HCT116 (cell line): ENCODE results near the gene GABRB3. TPM values are rescaled to one million over a fixed set of nuclear protein-coding genes. Genes with fewer than 3 reads are reported as not detected.

Experiments
- ATAC-seq: fragments of 200-7000 bp; cut with Tn5 transposase; 2 replicates; pipeline ENCODE4 v1.9.1; 2020; ENCODE audit warnings: mild to moderate bottlenecking, moderate library complexity
- BruUV-seq: library from RNA; stranded (reverse); fragments of 400-500 nt; replicated peaks from 2 replicates; lab custom pipeline; 2021; lab: Mats Ljungman, UMichigan
- CTCF ChIA-PET: fragments of 300-600 bp; sonication (Branson Sonifier 250); formaldehyde crosslinking; loops from one replicate; lab custom pipeline; 2021; ENCODE audit warnings: antibody characterized with exemption; lab: Charles Lee
- POLR2A ChIA-PET: fragments of 300-600, 350-600 bp; sonication (Branson Sonifier 250); formaldehyde crosslinking; loops from one replicate; lab custom pipeline; 2021; ENCODE audit warnings: antibody characterized with exemption; lab: Charles Lee
- RAD21 ChIA-PET, 2 experiments: fragments of 300-600 bp; sonication (Branson Sonifier 250); formaldehyde crosslinking; loops; one replicate each; lab custom pipeline; 2023; ENCODE audit warnings: low total read pairs in 2 of 2; ENCODE audit not compliant: uncharacterized antibody in 2 of 2, unreplicated experiment in 2 of 2, low non-redundant PET in 1 of 2; lab: Charles Lee
- DNase-seq: peaks from one replicate; pipeline ENCODE4 v3.0.0-alpha.2; 2010; ENCODE audit warnings: low read depth, low spot score
- H2AFZ ChIP-seq: fragments of 200-600 bp; shearing (Covaris generic), sonication (generic); 2 replicates; pipeline ENCODE4 v1.6.1; 2017; ENCODE audit warnings: low read depth, mixed run types, mixed read lengths, antibody characterized with exemption, low read length; ENCODE audit not compliant: poor library complexity, severe bottlenecking
- H3K27ac ChIP-seq: 2 replicates; pipeline ENCODE4 v1.5.1; 2012; ENCODE audit warnings: low read depth, low read length
- H3K27me3 ChIP-seq: fragments of 200-600 bp; sonication (generic); 2 replicates; pipeline ENCODE4 v1.6.1; 2016; ENCODE audit warnings: mixed run types, low read length, mixed read lengths; ENCODE audit not compliant: insufficient read depth
- H3K36me3 ChIP-seq, 2 experiments: fragments of 200-500 bp in 1 of 2; fragments of 200-600 bp in 1 of 2; sonication (Bioruptor generic) in 1 of 2; sonication (generic) in 1 of 2; 2 replicates each; pipeline versions ENCODE4 v1.5.1 to v1.6.1; 2014 to 2016; ENCODE audit warnings: low read length in 2 of 2, inconsistent platforms in 1 of 2, mixed read lengths in 1 of 2, mixed run types in 1 of 2; ENCODE audit not compliant: insufficient read depth in 2 of 2, control insufficient read depth in 1 of 2
- H3K4me1 ChIP-seq, 2 experiments: fragments of 200-600 bp in 1 of 2; sonication (generic) in 1 of 2; 2 replicates each; pipeline versions ENCODE4 v1.5.1 to v1.6.1; 2012 to 2017; ENCODE audit warnings: low read length in 2 of 2, inconsistent platforms in 1 of 2, mild to moderate bottlenecking in 1 of 2, mixed read lengths in 1 of 2, mixed run types in 1 of 2, moderate library complexity in 1 of 2; ENCODE audit not compliant: insufficient read depth in 2 of 2, control insufficient read depth in 1 of 2
- H3K4me2 ChIP-seq: fragments of 200-600 bp; sonication (generic); 2 replicates; pipeline ENCODE4 v1.6.1; 2017; ENCODE audit warnings: mixed run types, low read length, mixed read lengths
- H3K4me3 ChIP-seq, 2 experiments: fragments of 200-600 bp in 1 of 2; sonication (generic) in 1 of 2; replicated peaks in 1 of 2; 2 replicates each; pipeline ENCODE4 v1.5.1; 2011 to 2016; ENCODE audit warnings: low read length in 2 of 2, control low read depth in 1 of 2, low read depth in 1 of 2, mild to moderate bottlenecking in 1 of 2, mixed read lengths in 1 of 2, mixed run types in 1 of 2
- H3K79me2 ChIP-seq: fragments of 200-600 bp; sonication (generic); 2 replicates; pipeline ENCODE4 v1.6.1; 2017; ENCODE audit warnings: mild to moderate bottlenecking, mixed run types, low read length, moderate library complexity, mixed read lengths; ENCODE audit not compliant: insufficient read depth
- H3K9ac ChIP-seq: fragments of 200-600 bp; sonication (generic); 2 replicates; pipeline ENCODE4 v1.6.1; 2016; ENCODE audit warnings: low read length, mixed read lengths
- H3K9me2 ChIP-seq: fragments of 200-600 bp; sonication (generic), shearing (Covaris generic); 2 replicates; pipeline ENCODE4 v1.6.1; 2017; ENCODE audit warnings: mixed run types, mild to moderate bottlenecking, moderate library complexity; ENCODE audit not compliant: insufficient read depth
- H3K9me3 ChIP-seq, 2 experiments: fragments of 200-500 bp in 1 of 2; fragments of 200-600 bp in 1 of 2; sonication (Bioruptor generic) in 1 of 2; sonication (generic) in 1 of 2; 2 replicates each; pipeline ENCODE4 v1.6.1; 2014 to 2017; ENCODE audit warnings: low read length in 2 of 2, mixed read lengths in 2 of 2, inconsistent platforms in 1 of 2, low read depth in 1 of 2, mild to moderate bottlenecking in 1 of 2, mixed run types in 1 of 2, moderate library complexity in 1 of 2; ENCODE audit not compliant: control insufficient read depth in 1 of 2, insufficient read depth in 1 of 2
- H4K20me1 ChIP-seq: fragments of 200-600 bp; sonication (generic), shearing (Covaris generic); 2 replicates; pipeline ENCODE4 v1.6.1; 2017; ENCODE audit warnings: mixed run types, mild to moderate bottlenecking, moderate library complexity; ENCODE audit not compliant: insufficient read depth
- CBX3 ChIP-seq: IDR thresholded peaks from 2 replicates; pipeline ENCODE4 v1.6.1; 2012; ENCODE audit warnings: low read depth
- CEBPB ChIP-seq: IDR thresholded peaks from 2 replicates; pipeline ENCODE4 v1.6.1; 2012; ENCODE audit warnings: low read depth
- EGR1 ChIP-seq: IDR thresholded peaks from 2 replicates; pipeline ENCODE4 v1.6.1; 2012; ENCODE audit warnings: low read depth
- ELF1 ChIP-seq: IDR thresholded peaks from 2 replicates; pipeline ENCODE4 v1.6.1; 2012; ENCODE audit warnings: low read depth, borderline replicate concordance
- EZH2 ChIP-seq: fragments of 200-600 bp; sonication (generic); IDR thresholded peaks from 2 replicates; pipeline ENCODE4 v1.6.1; 2017; ENCODE audit warnings: antibody characterized with exemption, mixed run types
- FOSL1 ChIP-seq: IDR thresholded peaks from 2 replicates; pipeline ENCODE4 v1.6.1; 2012; ENCODE audit warnings: low read depth
- JUND ChIP-seq: IDR thresholded peaks from 2 replicates; pipeline ENCODE4 v1.6.1; 2012
- POLR2A ChIP-seq: IDR thresholded peaks from 2 replicates; pipeline ENCODE4 v1.7.0; 2011; ENCODE audit warnings: borderline replicate concordance; ENCODE audit not compliant: insufficient read depth, insufficient read length; ENCODE audit errors: extremely low read depth
- RAD21 ChIP-seq: IDR thresholded peaks from 2 replicates; pipeline ENCODE4 v1.6.1; 2012; ENCODE audit warnings: low read depth, mild to moderate bottlenecking
- SIN3A ChIP-seq: IDR thresholded peaks from 2 replicates; pipeline ENCODE4 v1.6.1; 2012; ENCODE audit warnings: low read depth
- SP1 ChIP-seq: IDR thresholded peaks from 2 replicates; pipeline ENCODE4 v1.6.1; 2012; ENCODE audit warnings: low read depth
- YY1 ChIP-seq: IDR thresholded peaks from 2 replicates; pipeline ENCODE4 v1.6.1; 2011; ENCODE audit warnings: low read length, low read depth, moderate library complexity, mild to moderate bottlenecking; ENCODE audit not compliant: insufficient replicate concordance; ENCODE audit errors: extremely low read depth
- ZFX ChIP-seq: fragments of 450-650 bp; IDR thresholded peaks from 2 replicates; pipeline ENCODE4 v1.6.1; 2017
- ZNF274 ChIP-seq: fragments of 200-500 bp; sonication (Bioruptor generic); IDR thresholded peaks from 2 replicates; pipeline ENCODE4 v1.6.1; 2014; ENCODE audit warnings: mild to moderate bottlenecking, low read depth, low read length, inconsistent platforms
- intact Hi-C: fragments of 100-400 bp; cut with micrococcal nuclease; formaldehyde crosslinking; loops from 2 replicates; pipeline ENCODE4 v1.10.0; 2022
- total RNA-seq: library from RNA; stranded (reverse); gene quantifications from one replicate; pipeline ENCODE4 v1.2.1, GENCODE V29; 2021; ENCODE audit not compliant: unreplicated experiment
- TF ChIP-seq, protein P1 (sequence below): IDR thresholded peaks from 2 replicates; pipeline ENCODE4 v1.6.1; 2012
- TF ChIP-seq, protein P2 (sequence below): IDR thresholded peaks from 2 replicates; pipeline ENCODE4 v1.6.1; 2012; ENCODE audit warnings: low read depth
- TF ChIP-seq, protein P3 (sequence below): IDR thresholded peaks from 2 replicates; pipeline ENCODE4 v1.6.1; 2011; ENCODE audit warnings: mild to moderate bottlenecking, low read length, moderate library complexity; ENCODE audit not compliant: insufficient replicate concordance; ENCODE audit errors: extremely low read depth

The GABRB3 gene
- total RNA-seq, 1 experiment from 2014 or later = 0.52 TPM

DNA sequence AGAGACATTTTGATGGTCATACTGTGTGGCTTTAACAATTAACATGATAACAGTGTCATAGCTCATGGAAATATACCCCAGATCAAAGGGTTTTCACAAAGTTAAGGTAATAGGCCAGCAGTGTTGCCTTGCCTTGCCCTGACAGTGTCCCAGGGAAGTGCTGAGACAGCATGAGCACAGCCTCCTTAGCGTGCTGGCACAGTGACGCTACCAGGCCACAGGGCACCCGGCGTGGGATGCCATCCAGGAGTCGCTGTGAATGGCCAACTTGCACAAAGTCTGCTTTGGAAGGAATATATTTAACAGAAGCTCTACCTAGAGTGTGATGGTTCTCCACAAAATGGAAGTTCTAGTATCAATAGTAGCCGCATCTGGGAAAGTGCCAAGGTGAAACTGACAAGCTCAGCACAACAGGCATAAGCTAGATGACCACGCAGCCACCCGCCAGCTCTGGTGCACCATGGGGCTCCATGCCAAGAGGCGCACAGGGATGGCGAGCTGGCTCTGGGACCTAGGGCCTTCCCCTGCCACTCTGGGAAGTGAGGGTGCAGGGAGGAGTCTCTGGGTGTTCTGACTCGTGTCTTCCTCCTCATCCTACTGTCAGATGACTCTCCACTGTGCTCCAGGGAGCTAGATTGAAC, 86.2 kb downstream of the GABRB3 start:
- Histone ChIP-seq H3K4me1 (no peaks in the 10 kb centered on the region), H3K79me2 (no peaks in the 10 kb centered on the region), H3K27ac (no peak overlapping the region), H3K9me3 (peaks cover 9 to 45% of the 10 kb centered on the region in 2 experiments; a peak in 2 of 4 replicates)
- TF ChIP-seq, protein P1, sequence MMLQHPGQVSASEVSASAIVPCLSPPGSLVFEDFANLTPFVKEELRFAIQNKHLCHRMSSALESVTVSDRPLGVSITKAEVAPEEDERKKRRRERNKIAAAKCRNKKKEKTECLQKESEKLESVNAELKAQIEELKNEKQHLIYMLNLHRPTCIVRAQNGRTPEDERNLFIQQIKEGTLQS = no peak
- TF ChIP-seq FOSL1 (no peak), CBX3 (no peak), EZH2 (no peak), ELF1 (no peak), CEBPB (no peak), RAD21 (no peak), SP1 (no peak), YY1 (no peak), JUND (no peak), SIN3A (no peak), EGR1 (no peak), POLR2A (no peak), ZFX (no peak), ZNF274 (no peak)
- TF ChIP-seq, protein P2, sequence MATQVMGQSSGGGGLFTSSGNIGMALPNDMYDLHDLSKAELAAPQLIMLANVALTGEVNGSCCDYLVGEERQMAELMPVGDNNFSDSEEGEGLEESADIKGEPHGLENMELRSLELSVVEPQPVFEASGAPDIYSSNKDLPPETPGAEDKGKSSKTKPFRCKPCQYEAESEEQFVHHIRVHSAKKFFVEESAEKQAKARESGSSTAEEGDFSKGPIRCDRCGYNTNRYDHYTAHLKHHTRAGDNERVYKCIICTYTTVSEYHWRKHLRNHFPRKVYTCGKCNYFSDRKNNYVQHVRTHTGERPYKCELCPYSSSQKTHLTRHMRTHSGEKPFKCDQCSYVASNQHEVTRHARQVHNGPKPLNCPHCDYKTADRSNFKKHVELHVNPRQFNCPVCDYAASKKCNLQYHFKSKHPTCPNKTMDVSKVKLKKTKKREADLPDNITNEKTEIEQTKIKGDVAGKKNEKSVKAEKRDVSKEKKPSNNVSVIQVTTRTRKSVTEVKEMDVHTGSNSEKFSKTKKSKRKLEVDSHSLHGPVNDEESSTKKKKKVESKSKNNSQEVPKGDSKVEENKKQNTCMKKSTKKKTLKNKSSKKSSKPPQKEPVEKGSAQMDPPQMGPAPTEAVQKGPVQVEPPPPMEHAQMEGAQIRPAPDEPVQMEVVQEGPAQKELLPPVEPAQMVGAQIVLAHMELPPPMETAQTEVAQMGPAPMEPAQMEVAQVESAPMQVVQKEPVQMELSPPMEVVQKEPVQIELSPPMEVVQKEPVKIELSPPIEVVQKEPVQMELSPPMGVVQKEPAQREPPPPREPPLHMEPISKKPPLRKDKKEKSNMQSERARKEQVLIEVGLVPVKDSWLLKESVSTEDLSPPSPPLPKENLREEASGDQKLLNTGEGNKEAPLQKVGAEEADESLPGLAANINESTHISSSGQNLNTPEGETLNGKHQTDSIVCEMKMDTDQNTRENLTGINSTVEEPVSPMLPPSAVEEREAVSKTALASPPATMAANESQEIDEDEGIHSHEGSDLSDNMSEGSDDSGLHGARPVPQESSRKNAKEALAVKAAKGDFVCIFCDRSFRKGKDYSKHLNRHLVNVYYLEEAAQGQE = no peak
- TF ChIP-seq, protein P3, sequence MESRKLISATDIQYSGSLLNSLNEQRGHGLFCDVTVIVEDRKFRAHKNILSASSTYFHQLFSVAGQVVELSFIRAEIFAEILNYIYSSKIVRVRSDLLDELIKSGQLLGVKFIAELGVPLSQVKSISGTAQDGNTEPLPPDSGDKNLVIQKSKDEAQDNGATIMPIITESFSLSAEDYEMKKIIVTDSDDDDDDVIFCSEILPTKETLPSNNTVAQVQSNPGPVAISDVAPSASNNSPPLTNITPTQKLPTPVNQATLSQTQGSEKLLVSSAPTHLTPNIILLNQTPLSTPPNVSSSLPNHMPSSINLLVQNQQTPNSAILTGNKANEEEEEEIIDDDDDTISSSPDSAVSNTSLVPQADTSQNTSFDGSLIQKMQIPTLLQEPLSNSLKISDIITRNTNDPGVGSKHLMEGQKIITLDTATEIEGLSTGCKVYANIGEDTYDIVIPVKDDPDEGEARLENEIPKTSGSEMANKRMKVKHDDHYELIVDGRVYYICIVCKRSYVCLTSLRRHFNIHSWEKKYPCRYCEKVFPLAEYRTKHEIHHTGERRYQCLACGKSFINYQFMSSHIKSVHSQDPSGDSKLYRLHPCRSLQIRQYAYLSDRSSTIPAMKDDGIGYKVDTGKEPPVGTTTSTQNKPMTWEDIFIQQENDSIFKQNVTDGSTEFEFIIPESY = no peak
- TF ChIP-seq, all 23 proteins: peak for 0
- no peaks in the 10 kb centered on the region for H3K27me3 ChIP-seq
- no peak overlapping the region for H3K9ac ChIP-seq
- CTCF ChIA-PET = no interaction called here
- H3K36me3 ChIP-seq = no peaks in the 10 kb centered on the region
- no peak for ATAC-seq
- H2AFZ ChIP-seq = no peak overlapping the region
- no peaks in the 10 kb centered on the region for H3K9me2 ChIP-seq
- no peak overlapping the region for H3K4me2 ChIP-seq
- BruUV-seq = no TSS peak
- DNase-seq = no peak
- POLR2A ChIA-PET = no interaction called here
- RAD21 ChIA-PET = no interaction called here
- intact Hi-C loops = no loop called here
- no peaks in the 10 kb centered on the region for H4K20me1 ChIP-seq
- H3K4me3 ChIP-seq = no peak overlapping the region
